ENCODE results near the gene EDA.

GRCh38 chrX:69603566-69604194 lies 12.2 kb upstream of the EDA start:
- TF ChIP-seq CTCF (conservative IDR thresholded peaks at IDR 0.05; ENCODE audit: low read length): no peak
- TF ChIP-seq EZH2phosphoT487 (IDR thresholded peaks at IDR 0.05; ENCODE audit: borderline replicate concordance, low read depth, low read length): no peak

Measured in OCI-LY7 (cell line).